ENCODE data around the gene GRID2IP. TPM values are rescaled to one million over a fixed set of nuclear protein-coding genes. Genes with fewer than 3 reads are reported as not detected.
"Not testable (repeated sequence)": the region's sequence is repeated elsewhere in the genome, so short reads cannot be mapped to it uniquely, and the experiment has no call there.

The GRID2IP gene
- total RNA-seq, 2 experiments from 2014 or later, result 0.21 TPM; not detected in 1

DNA sequence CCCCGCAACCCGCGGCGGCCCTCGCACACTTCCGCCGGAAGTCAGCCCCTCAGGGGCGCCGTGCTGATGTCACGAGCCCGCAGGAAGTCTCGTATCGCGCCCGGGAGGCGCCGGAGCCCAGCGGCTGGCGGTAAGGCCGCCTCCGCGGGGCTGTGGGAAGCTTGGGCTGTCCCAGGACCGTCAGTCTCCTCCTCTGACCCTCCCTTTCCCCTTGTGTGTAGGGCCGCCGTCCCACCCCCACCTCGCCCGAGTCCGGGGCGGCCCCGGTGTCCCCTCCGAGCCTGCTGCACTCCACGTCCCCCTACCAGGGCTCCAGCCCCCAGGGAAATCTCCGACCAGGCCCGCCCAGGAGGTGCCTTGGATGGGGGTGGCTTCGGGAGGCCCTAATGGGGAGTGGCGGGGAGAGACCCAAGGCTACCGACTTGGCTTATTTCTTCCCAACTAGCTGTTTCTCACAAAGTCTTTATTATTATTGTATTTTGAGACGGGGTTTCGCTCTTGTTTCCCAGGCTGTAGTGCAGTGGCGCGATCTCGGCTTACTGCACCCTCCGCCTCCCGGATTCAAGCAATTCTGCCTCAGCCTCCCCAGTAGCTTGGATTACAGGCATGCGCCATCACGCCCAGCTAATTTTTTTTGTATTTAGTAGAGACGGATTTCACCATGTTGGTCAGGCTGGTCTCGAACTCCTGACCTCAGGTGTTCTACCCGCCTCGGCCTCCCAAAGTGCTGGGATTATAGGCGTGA is 26.3 kb upstream of the GRID2IP start, which contains the start of gene ZDHHC4:
TSS of gene ZDHHC4 (plus strand) at position 86 of the 745 bp plus-strand sequence. CDS start 3,108 bp downstream, outside the sequence.
- Mint-ChIP-seq H3K27me3 (ENCODE audit: low read depth) (no peaks in the 10 kb centered on the region), H3K9me3 (ENCODE audit: insufficient read depth) (no peaks in the 10 kb centered on the region), H3K4me3 (peak within 1 kb of the TSS; percentile 85), H3K4me1 (ENCODE audit: low read depth) (peaks cover 51% of the 10 kb centered on the region), H3K36me3 (ENCODE audit: low read depth) (peaks cover 30% of the 10 kb centered on the region), H3K27ac (peak within 1 kb of the TSS; percentile 90)
- peak; percentile 92 for DNase-seq
- ChIA-PET POLR2A (interaction anchor here (0.7 to 3.0 kb wide), 5 partner anchors 13 to 1563 kb away, joined by 3 to 24 read pairs (median 3); partner anchors contain the start of gene INTS15), CTCF (interaction anchor here (0.7 to 5.5 kb wide), 4 partner anchors 11 to 62 kb away, joined by 3 to 32 read pairs (median 10); partner anchors contain the start of gene INTS15)
- peak; percentile 97 for ATAC-seq

DNA sequence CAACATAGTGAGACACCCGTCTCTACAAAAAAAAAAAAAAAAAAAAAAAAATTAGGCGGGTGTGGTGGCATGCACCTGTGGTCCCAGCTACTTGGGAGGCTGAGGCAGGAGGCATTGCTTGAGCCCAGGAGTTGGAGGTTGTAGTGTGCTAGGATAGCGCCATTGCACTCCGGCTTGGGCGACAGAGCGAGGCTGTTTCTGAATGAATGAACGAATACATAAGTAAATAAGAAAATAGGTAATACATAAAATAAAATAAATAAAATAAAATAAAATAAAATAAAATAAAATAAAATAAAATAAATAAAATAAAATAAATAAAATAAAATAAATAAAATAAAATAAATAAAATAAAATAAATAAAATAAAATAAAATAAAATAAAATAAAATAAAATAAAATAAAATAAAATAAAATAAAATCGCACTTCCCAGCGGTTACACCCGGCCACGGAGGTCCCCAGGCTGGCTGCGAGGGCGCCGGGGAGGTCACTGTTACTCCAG is 25.7 kb upstream of the GRID2IP start:
- H3K4me3 Mint-ChIP-seq, result peak overlapping the region; percentile 85
- DNase-seq, result peak; percentile 37
- H3K9me3 Mint-ChIP-seq (ENCODE audit: insufficient read depth), result not testable (repeated sequence)

DNA sequence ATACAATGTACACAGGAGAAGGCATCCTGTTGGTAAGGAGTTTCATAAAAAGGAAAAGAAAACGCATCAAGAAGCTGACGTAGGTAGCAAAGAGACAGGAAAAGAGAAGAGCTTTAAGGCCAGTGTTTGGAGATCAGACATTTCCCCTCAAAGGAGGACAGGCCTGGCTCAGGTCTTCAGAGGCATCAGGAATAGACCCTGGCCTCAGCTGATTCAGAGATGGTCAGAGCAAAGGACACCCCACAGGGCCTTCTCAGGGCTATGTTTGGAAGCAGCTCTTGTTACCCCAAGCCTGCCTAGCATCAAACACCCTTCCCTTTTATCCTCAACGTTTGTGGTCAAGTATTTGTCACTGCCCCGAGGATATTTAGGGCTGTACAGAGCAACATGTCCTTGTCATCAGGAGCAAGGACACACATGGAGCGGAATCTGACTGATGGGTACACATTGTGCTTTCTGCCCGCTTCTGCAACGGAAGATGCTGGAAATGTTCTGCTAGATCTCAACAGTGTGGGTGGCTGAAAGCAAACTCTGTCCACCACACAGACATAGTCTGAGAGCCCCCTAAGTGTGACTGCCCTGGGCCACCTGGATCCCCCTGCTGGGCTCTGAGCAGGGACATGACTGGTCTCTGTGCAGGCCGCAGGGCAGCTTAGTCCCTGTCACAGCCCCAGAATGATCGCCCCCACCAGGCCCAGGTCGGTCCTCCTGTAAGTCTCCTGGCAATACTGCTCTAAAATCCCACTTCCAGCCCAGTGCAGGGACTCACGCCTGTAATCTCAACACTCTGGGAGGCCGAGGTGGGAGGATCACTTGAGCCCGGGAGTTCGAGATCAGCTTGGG is 25.0 kb upstream of the GRID2IP start:
- Mint-ChIP-seq H3K27ac (peak overlapping the region; percentile 84), H3K9me3 (ENCODE audit: insufficient read depth) (no peaks in the 10 kb centered on the region), H3K4me3 (peak overlapping the region; percentile 73), H3K36me3 (ENCODE audit: low read depth) (peaks cover 18% of the 10 kb centered on the region), H3K27me3 (ENCODE audit: low read depth) (no peaks in the 10 kb centered on the region), H3K4me1 (ENCODE audit: low read depth) (peaks cover 38% of the 10 kb centered on the region)
- ChIA-PET CTCF (interaction anchor here (0.6 to 5.5 kb wide), 5 partner anchors 14 to 65 kb away, joined by 3 to 32 read pairs (median 11); partner anchors contain the start of gene INTS15), POLR2A (interaction anchor here (0.9 to 3.0 kb wide), 4 partner anchors 14 to 55 kb away, joined by 3 to 24 read pairs (median 3); partner anchors contain the start of gene INTS15)
- no peak for ATAC-seq
- DNase-seq, result peak; percentile 35

More for the DNA sequence above, 25.7 kb upstream of the GRID2IP start:
- CTCF ChIA-PET, result interaction anchor here (3.1 to 5.5 kb wide), 2 partner anchors 13 to 18 kb away, joined by 18 to 32 read pairs; partner anchors contain the start of gene INTS15
- ATAC-seq; H3K27me3 Mint-ChIP-seq (ENCODE audit: low read depth): not testable (repeated sequence)
- peak overlapping the region; percentile 90 for H3K27ac Mint-ChIP-seq
- POLR2A ChIA-PET, result interaction anchor here (0.7 to 3.0 kb wide), 4 partner anchors 13 to 1564 kb away, joined by 3 to 24 read pairs (median 3); partner anchors contain the start of gene INTS15
- H3K36me3 Mint-ChIP-seq (ENCODE audit: low read depth), result peaks cover 25% of the 10 kb centered on the region
- peaks cover 45% of the 10 kb centered on the region for H3K4me1 Mint-ChIP-seq (ENCODE audit: low read depth)

DNA sequence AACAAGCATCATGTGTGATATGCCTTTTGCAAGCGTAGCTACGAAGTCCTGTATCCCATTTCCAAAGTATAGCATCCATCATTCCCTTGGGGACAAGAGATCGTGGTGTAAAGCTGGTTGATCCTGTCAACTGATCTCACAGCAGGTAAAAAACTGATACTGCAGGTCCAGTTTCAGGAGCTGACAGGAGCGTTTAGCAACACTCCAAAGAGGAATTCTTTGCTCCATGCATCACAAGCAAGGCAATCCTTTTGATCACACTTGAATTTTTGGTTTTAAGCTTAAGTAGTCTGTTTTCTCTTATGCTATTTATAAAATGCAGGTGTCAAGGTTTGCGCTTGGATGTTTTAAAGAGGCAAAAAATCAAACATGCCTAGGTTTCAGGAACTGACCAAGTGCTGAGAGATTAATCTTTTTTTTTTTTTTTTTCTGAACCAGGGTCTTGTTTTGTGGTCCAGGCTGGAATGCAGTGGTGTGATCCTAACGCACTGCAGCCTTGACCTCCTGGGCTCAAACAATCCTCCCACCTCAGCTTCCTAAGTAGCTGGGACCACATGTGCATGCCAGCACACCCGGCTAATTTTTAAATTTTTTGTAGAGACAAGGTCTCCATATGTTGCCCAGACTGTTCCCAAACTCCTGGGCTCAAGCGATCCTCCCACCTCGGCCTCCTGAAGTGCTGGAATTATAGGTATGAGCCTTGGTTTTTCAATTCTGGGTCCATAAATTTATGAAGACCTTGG is 24.2 kb upstream of the GRID2IP start:
- ChIA-PET POLR2A (interaction anchor here (0.9 kb wide), 1 partner anchor 20 kb away, joined by 3 read pairs; no protein-coding TSS in a partner anchor), CTCF (interaction anchor here (0.8 to 5.5 kb wide), 8 partner anchors 13 to 282 kb away, joined by 3 to 32 read pairs (median 4); partner anchors contain the start of gene INTS15)
- no peak for ATAC-seq
- H3K9me3 Mint-ChIP-seq (ENCODE audit: insufficient read depth), result no peaks in the 10 kb centered on the region
- peaks cover 30% of the 10 kb centered on the region for H3K4me1 Mint-ChIP-seq (ENCODE audit: low read depth)
- H3K36me3 Mint-ChIP-seq (ENCODE audit: low read depth), result peaks cover 11% of the 10 kb centered on the region
- H3K27me3 Mint-ChIP-seq (ENCODE audit: low read depth), result no peaks in the 10 kb centered on the region
- H3K27ac Mint-ChIP-seq, result peak overlapping the region; percentile 64
- DNase-seq, result no peak
- peak overlapping the region; percentile 73 for H3K4me3 Mint-ChIP-seq

DNA sequence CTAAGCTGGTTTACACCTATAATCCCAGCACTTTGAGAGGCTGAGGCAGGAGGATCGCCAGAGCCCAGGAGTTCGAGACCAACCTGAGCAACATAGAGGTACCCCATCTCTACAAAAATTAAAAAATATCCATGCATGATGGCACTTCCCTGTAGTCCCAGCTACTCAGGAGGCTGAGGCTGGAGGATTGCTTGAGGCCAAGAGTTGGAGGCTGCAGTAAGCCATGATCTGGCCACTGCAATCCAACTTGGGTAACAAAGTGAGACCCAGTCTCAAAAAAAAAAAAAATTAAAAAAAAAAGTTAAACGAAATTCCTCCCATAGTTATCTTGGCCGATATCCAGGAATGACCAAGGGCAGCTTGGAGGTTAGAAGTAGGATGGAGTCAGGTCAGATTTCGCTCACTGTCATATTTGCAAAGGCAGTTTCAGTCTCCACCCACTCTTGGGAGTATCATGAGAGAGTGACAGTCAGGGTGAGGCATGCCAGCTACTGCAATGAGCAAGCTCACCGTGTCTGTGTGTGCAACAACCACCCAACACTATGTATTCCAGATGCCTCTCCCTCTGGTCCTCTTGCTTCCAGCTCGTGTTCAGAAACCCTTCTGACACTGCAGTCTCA is 20.0 kb upstream of the GRID2IP start:
- Mint-ChIP-seq H3K9me3 (ENCODE audit: insufficient read depth) (no peaks in the 10 kb centered on the region), H3K4me3 (no peak overlapping the region), H3K27me3 (ENCODE audit: low read depth) (peaks cover 2% of the 10 kb centered on the region), H3K27ac (no peak overlapping the region), H3K36me3 (ENCODE audit: low read depth) (no peaks in the 10 kb centered on the region), H3K4me1 (ENCODE audit: low read depth) (peaks cover 7% of the 10 kb centered on the region)
- DNase-seq, result no peak
- POLR2A ChIA-PET, result interaction anchor here (0.6 kb wide), 1 partner anchor 743 kb away, joined by 3 read pairs; no protein-coding TSS in a partner anchor
- ATAC-seq, result no peak
- CTCF ChIA-PET, result interaction anchor here (0.8 to 0.9 kb wide), 2 partner anchors 12 to 13 kb away, joined by 3 to 4 read pairs; no protein-coding TSS in a partner anchor

DNA sequence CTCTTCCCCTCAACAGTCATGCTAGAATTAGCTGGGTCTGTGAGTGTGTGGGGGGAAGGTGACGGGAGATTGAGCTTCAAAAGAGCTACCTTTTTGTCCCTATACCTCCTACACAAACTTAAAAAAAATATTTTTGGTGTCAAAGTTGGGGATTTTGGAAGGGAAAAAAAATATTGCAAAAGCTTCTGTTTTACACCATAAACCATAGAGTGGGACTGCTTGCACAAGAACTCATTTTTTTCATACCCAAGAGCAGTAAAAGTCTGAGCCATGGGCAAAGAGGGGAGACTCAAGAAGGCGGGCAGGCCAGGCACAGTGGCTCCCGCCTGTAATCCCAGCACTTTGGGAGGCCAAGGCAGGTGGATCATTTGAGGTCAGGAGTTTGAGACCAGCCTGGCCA is 16.6 kb upstream of the GRID2IP start:
- Mint-ChIP-seq H3K4me3 (no peak overlapping the region), H3K9me3 (ENCODE audit: insufficient read depth) (no peaks in the 10 kb centered on the region), H3K36me3 (ENCODE audit: low read depth) (no peaks in the 10 kb centered on the region), H3K4me1 (ENCODE audit: low read depth) (peaks cover 8% of the 10 kb centered on the region), H3K27ac (no peak overlapping the region), H3K27me3 (ENCODE audit: low read depth) (peaks cover 5% of the 10 kb centered on the region)
- CTCF ChIA-PET, result no interaction called here
- POLR2A ChIA-PET, result no interaction called here
- ATAC-seq (no peak), DNase-seq (no peak)

DNA sequence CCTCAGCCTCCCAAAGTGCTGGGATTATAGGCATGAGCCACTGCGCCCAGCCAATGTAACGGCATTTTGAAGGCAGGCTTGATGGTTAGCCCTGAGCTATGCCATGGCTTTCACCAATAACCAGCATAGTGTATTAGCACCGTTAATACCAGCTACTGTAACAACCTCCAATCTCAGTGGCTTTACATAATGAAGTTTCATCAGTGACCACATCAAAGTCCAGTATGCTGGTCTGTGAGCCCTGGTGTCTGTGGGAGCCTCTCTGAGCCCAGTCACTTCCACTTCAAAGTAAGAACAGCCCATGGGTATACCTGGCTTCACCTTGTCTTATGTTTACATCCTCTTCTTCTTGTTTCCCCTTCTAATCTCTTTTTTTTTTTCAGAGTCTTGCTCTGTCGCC is 14.4 kb upstream of the GRID2IP start:
- ATAC-seq, result no peak
- ChIA-PET CTCF (no interaction called here), POLR2A (no interaction called here)
- DNase-seq, result no peak
- Mint-ChIP-seq H3K4me1 (ENCODE audit: low read depth) (peaks cover 8% of the 10 kb centered on the region), H3K9me3 (ENCODE audit: insufficient read depth) (no peaks in the 10 kb centered on the region), H3K27me3 (ENCODE audit: low read depth) (peaks cover 5% of the 10 kb centered on the region), H3K4me3 (no peak overlapping the region), H3K36me3 (ENCODE audit: low read depth) (no peaks in the 10 kb centered on the region), H3K27ac (no peak overlapping the region)

DNA sequence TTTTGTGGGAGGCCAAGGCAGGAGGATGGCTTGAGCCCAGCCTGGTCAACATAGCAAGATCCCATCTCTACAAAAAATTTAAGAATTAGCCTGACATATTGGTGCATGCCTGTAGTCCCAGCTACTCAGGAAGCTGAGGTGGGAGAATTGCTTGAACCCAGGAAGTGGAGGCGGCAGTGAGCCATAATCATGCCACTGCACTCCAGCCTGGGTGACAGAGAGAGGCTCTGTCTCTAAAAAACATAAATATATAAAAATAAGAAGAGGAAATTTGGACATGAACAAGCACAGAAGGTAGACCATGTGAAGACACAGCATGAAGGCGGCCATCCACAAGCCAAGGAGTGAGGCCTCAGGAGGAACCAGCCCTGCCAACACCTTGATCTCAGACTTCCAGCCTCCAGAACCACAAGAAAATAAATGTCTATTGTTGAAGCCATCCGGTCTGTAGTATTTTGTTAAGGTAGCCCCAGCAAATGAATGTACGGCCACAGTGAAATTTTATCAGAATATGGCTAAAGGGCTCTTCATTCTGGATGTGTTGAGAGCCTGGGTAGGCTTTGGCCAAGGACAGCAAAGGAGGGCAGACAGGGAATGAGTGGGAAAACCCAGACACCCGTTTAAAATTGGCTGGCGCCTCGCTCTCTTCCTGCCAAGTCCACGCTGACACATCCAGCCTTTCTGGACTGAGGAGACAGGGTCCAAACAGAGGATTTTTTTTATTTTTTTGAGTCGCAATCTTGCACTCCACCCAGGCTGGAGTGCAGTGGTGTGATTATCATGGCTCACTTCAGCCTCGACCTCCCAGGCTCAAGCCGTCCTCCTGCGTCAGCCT is 12.9 kb upstream of the GRID2IP start:
- Mint-ChIP-seq H3K36me3 (ENCODE audit: low read depth) (no peaks in the 10 kb centered on the region), H3K27me3 (ENCODE audit: low read depth) (peaks cover 6% of the 10 kb centered on the region), H3K4me3 (no peak overlapping the region), H3K9me3 (ENCODE audit: insufficient read depth) (no peaks in the 10 kb centered on the region), H3K4me1 (ENCODE audit: low read depth) (peaks cover 8% of the 10 kb centered on the region), H3K27ac (no peak overlapping the region)
- no peak for ATAC-seq
- ChIA-PET POLR2A (no interaction called here), CTCF (no interaction called here)
- no peak for DNase-seq

DNA sequence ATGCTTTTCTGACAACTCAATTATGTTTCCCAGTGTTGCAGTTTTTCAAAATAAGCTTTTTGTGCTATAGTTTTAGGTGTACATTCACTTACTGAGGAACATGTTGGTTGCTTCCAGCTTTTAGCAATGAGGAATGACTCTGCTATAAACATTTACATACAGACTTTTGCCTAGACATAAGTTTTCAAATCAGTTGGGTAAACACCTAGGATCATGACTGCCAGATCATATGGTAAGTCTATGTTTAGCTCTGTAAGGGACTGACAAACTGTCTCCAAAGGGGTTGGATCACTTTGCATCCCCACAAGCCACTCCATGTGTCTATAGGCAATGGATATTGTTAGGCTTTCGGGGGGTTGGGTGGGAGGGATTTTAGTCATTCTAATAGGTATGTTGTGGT is 10.8 kb upstream of the GRID2IP start:
- peaks cover 6% of the 10 kb centered on the region for H3K27me3 Mint-ChIP-seq (ENCODE audit: low read depth)
- no peak overlapping the region for H3K27ac Mint-ChIP-seq
- CTCF ChIA-PET, result interaction anchor here (2.3 kb wide), 1 partner anchor 46 kb away, joined by 9 read pairs; no protein-coding TSS in a partner anchor
- H3K36me3 Mint-ChIP-seq (ENCODE audit: low read depth), result no peaks in the 10 kb centered on the region
- H3K4me3 Mint-ChIP-seq, result no peak overlapping the region
- H3K9me3 Mint-ChIP-seq (ENCODE audit: insufficient read depth), result no peaks in the 10 kb centered on the region
- peaks cover 8% of the 10 kb centered on the region for H3K4me1 Mint-ChIP-seq (ENCODE audit: low read depth)
- POLR2A ChIA-PET, result no interaction called here
- ATAC-seq (no peak), DNase-seq (no peak)

DNA sequence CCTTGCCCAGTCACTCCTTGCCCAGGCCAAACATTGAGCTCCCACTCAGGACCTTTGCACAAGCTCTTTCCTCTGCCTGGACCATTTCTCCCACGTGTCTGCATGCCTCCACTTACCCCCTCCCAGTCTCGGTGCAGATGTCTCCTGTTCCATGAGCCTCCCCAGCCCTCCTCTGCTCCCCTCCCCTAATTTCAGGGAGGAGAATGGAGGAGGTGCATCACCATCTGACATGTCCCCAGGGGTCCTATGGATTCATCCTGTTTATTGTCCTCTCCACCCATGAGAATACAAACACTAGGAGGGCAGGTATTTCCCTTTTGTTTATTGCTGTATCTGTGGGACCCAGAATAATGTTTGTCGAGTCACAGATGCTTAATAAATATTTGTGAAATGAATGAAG is 8.6 kb upstream of the GRID2IP start:
- ChIA-PET CTCF (interaction anchor here (1.0 to 2.9 kb wide), 4 partner anchors 16 to 47 kb away, joined by 3 to 32 read pairs (median 10); partner anchors contain the start of gene ZDHHC4), POLR2A (no interaction called here)
- Mint-ChIP-seq H3K27me3 (ENCODE audit: low read depth) (peaks cover 6% of the 10 kb centered on the region), H3K36me3 (ENCODE audit: low read depth) (no peaks in the 10 kb centered on the region), H3K4me3 (no peak overlapping the region), H3K4me1 (ENCODE audit: low read depth) (peaks cover 10% of the 10 kb centered on the region), H3K9me3 (ENCODE audit: insufficient read depth) (no peaks in the 10 kb centered on the region), H3K27ac (no peak overlapping the region)
- no peak for DNase-seq
- no peak for ATAC-seq
